Transverse colon (tissue), 4 donors: ENCODE measurements around the gene LMAN2L. TPM values are rescaled to one million over a fixed set of nuclear protein-coding genes. Genes with fewer than 3 reads are reported as not detected.

Source experiments
- DNase-seq: peaks from one replicate; pipeline ENCODE4 v3.0.0-alpha.2; 2019
- H3K27ac ChIP-seq, 4 donors: fragments of 200-600 bp; sonication (generic); 2 replicates each; pipeline ENCODE4 v1.5.1; 2016 to 2018; ENCODE audit warnings: inconsistent platforms in 4 of 4
- H3K27me3 ChIP-seq: fragments of 200-600 bp; sonication (generic); 2 replicates; pipeline ENCODE4 v1.5.1; 2017; ENCODE audit warnings: inconsistent platforms
- H3K36me3 ChIP-seq, 4 donors: fragments of 200-600 bp; sonication (generic); 2 replicates each; pipeline ENCODE4 v1.5.1; 2017 to 2019; ENCODE audit warnings: inconsistent platforms in 4 of 4
- H3K4me1 ChIP-seq, 4 donors: fragments of 200-600 bp; sonication (generic); 2 replicates each; pipeline ENCODE4 v1.5.1; 2017 to 2020; ENCODE audit warnings: inconsistent platforms in 4 of 4
- H3K4me3 ChIP-seq, 4 donors: fragments of 200-600 bp; sonication (generic); 1 replicate in 1 of 4; 2 replicates in 3 of 4; pipeline versions ENCODE4 v1.5.1 to v1.6.1; 2017 to 2019; ENCODE audit warnings: inconsistent platforms in 4 of 4
- H3K9me3 ChIP-seq, 2 donors: fragments of 200-600 bp; sonication (generic); 2 replicates each; pipeline ENCODE4 v1.5.1; 2017 to 2019; ENCODE audit warnings: inconsistent platforms in 2 of 2
- CTCF ChIP-seq, 5 experiments: fragments of 200-600 bp in 3 of 5; fragments of 450-650 bp in 2 of 5; sonication (generic) in 3 of 5; IDR thresholded peaks; 1 replicate in 2 of 5; 2 replicates in 3 of 5; pipeline ENCODE4 v1.5.1; 2016 to 2017; ENCODE audit warnings: antibody characterized with exemption in 5 of 5, inconsistent platforms in 3 of 5, mild to moderate bottlenecking in 2 of 5, moderate library complexity in 1 of 5
- EP300 ChIP-seq: sonication (generic); formaldehyde crosslinking; IDR thresholded peaks from one replicate; pipeline ENCODE4 v1.6.1; 2017; ENCODE audit warnings: antibody characterized with exemption, low read depth
- POLR2A ChIP-seq: fragments of 450-650 bp; IDR thresholded peaks from one replicate; pipeline ENCODE4 v1.6.1; 2016; ENCODE audit warnings: antibody characterized with exemption, mild to moderate bottlenecking, moderate library complexity
- POLR2AphosphoS5 ChIP-seq, 3 donors: sonication (generic); formaldehyde crosslinking; IDR thresholded peaks; one replicate each; pipeline ENCODE4 v1.6.1; 2016; ENCODE audit warnings: antibody characterized with exemption in 3 of 3
- WGBS, 2 donors: methylation state at CpG; one replicate each; pipeline ENCODE4 v1.1.5; 2018; ENCODE audit warnings: low coverage in 1 of 2; 5-methylcytosine and 5-hydroxymethylcytosine counted together
- in situ Hi-C, 4 donors: fragments of 200-750 bp; cut with MboI; loops; one replicate each; pipeline versions ENCODE4 v1.15.0 to v1.15.1; 2017; ENCODE audit warnings: low sequenced_read_pairs in 3 of 4, low pct_ligation_motif_present in 1 of 4, low pct_unique_long_range_greater_than_20kb in 1 of 4
- intact Hi-C: fragments of 100-400 bp; cut with DNase I; formaldehyde crosslinking; loops from one replicate; pipeline ENCODE4 v1.15.1; 2023; ENCODE audit warnings: low total_unique reads
- total RNA-seq, 4 donors: library from RNA; depleted of rRNA; stranded (reverse); fragments of >200 nt; gene quantifications; one replicate each; pipeline ENCODE4 v1.1.0, GENCODE V29; 2016

LMAN2L gene
- total RNA-seq, 4 donors from 2014 or later, result 16.7 to 27.3 (median 19.0) TPM

- Histone ChIP-seq H3K36me3 (no peaks in the 10 kb centered on the region), H3K9me3 (no peaks in the 10 kb centered on the region), H3K4me1 (peaks cover 12 to 85% (median 63%) of the 10 kb centered on the region in 4 donors), H3K4me3 (peak overlapping the region; percentile 18 to 83 (median 58)), H3K27ac (peak overlapping the region; percentile 84 to 92 (median 88)), H3K27me3 (no peaks in the 10 kb centered on the region)
- WGBS, 2 donors, result 18 to 19% methylated on average over 6 to 15 of the region's 15 CpGs
- DNase-seq, result no peak
- intact Hi-C loops, result loop anchor here (10.0 kb wide), 2 partner anchors 52 to 128 kb away; partner anchors contain the start of genes CNNM3 and KANSL3
- in situ Hi-C loops, result no loop called here
- TF ChIP-seq POLR2AphosphoS5 (IDR thresholded peaks at IDR 0.05), result no peak
- no peak for TF ChIP-seq POLR2A
- TF ChIP-seq CTCF (IDR thresholded peaks at IDR 0.05), result peak in 1 of 5 experiments; percentile 12
Observed at GRCh38 chr2:96762529-96763311, 22.9 kb upstream of the LMAN2L start.

GRCh38 chr2:96760986-96761832 is 21.3 kb upstream of the LMAN2L start:
- intact Hi-C loops, result loop anchor here (10.0 kb wide), 2 partner anchors 54 to 126 kb away; partner anchors contain the start of genes CNNM3 and KANSL3
- 54 to 80% methylated on average over 4 to 20 of the region's 59 CpGs for WGBS, 2 donors
- DNase-seq, result peak; percentile 54
- Histone ChIP-seq H3K36me3 (no peaks in the 10 kb centered on the region), H3K4me3 (peak overlapping the region; percentile 53 to 85 (median 74)), H3K4me1 (peaks cover 9 to 69% (median 48%) of the 10 kb centered on the region in 4 donors), H3K27ac (peak overlapping the region; percentile 84 to 92 (median 88)), H3K27me3 (no peaks in the 10 kb centered on the region), H3K9me3 (no peaks in the 10 kb centered on the region)
- TF ChIP-seq POLR2AphosphoS5 (IDR thresholded peaks at IDR 0.05), result no peak
- no peak for TF ChIP-seq EP300
- peak; percentile 48 to 73 (median 51) for TF ChIP-seq CTCF (IDR thresholded peaks at IDR 0.05)
- peak; percentile 20 for TF ChIP-seq POLR2A
- in situ Hi-C loops, result no loop called here

GRCh38 chr2:96760036-96760985 is 20.4 kb upstream of the LMAN2L start, which contains the start of gene CNNM4:
Gene CNNM4 (plus strand): TSS chr2:96760902. CDS start chr2:96761000, 98 bp downstream.
- TF ChIP-seq POLR2A (peak; percentile 10), CTCF (IDR thresholded peaks at IDR 0.05) (peak in 3 of 5 experiments; percentile 4 to 40 (median 35)), POLR2AphosphoS5 (IDR thresholded peaks at IDR 0.05) (peak; percentile 28 to 80 (median 70)), EP300 (no peak)
- intact Hi-C loops (loop anchor here (10.0 kb wide), 2 partner anchors 54 to 126 kb away; partner anchors contain the start of genes CNNM3 and KANSL3), in situ Hi-C loops (no loop called here)
- Histone ChIP-seq H3K36me3 (no peaks in the 10 kb centered on the region), H3K4me1 (peaks cover 6 to 60% (median 43%) of the 10 kb centered on the region in 4 donors), H3K4me3 (peak within 1 kb of the TSS; percentile 53 to 85 (median 74)), H3K9me3 (no peaks in the 10 kb centered on the region), H3K27ac (peak within 1 kb of the TSS; percentile 84 to 92 (median 88)), H3K27me3 (no peaks in the 10 kb centered on the region)
- 10 to 51% methylated on average over 6 to 29 of the region's 62 CpGs for WGBS, 2 donors
- peak; percentile 97 for DNase-seq
